GM12878 (cell line): Measurements from ENCODE around the gene BMERB1. TPM values are rescaled to one million over a fixed set of nuclear protein-coding genes. Genes with fewer than 3 reads are reported as not detected.

Source experiments
- ATAC-seq: fragments of 200-7000 bp; cut with Tn5 transposase; 3 replicates; pipeline ENCODE4 v1.9.1; 2020; ENCODE audit warnings: mild to moderate bottlenecking, moderate library complexity
- BruUV-seq: library from RNA; stranded (reverse); fragments of 400-500 nt; replicated peaks from 2 replicates; lab custom pipeline; 2021; lab: Mats Ljungman, UMichigan
- CTCF ChIA-PET: fragments of 300-600 bp; sonication (Branson Sonifier 250); formaldehyde crosslinking; extraction: SDS; loops from one replicate; lab custom pipeline; 2021; ENCODE audit warnings: inconsistent platforms; lab: Yijun Ruan, JAX
- POLR2A ChIA-PET: fragments of 350-600 bp; formaldehyde crosslinking; extraction: SDS; loops from one replicate; lab custom pipeline; 2021; ENCODE audit warnings: inconsistent platforms; lab: Charles Lee
- RAD21 ChIA-PET: fragments of 300-600 bp; sonication (Branson Sonifier 250); formaldehyde crosslinking; loops from one replicate; lab custom pipeline; 2023; ENCODE audit warnings: antibody characterized with exemption; ENCODE audit not compliant: unreplicated experiment; lab: Charles Lee
- SMC1A ChIA-PET: fragments of 300-600 bp; sonication (Branson Sonifier 250); formaldehyde crosslinking; loops from one replicate; lab custom pipeline; 2023; ENCODE audit not compliant: unreplicated experiment, uncharacterized antibody; lab: Charles Lee
- DNase-seq: peaks from one replicate; pipeline ENCODE4 v3.0.0-alpha.2; 2011; ENCODE audit warnings: low read depth, low spot score
- FAIRE-seq: peaks from 3 replicates; lab custom pipeline; 2011; peaks lifted over from hg19 to GRCh38; lab: Jason Lieb, UNC
- H2AFZ ChIP-seq: 2 replicates; pipeline ENCODE4 v1.6.0; 2011; ENCODE audit warnings: low read depth, low read length, control low read depth; ENCODE audit not compliant: control insufficient read depth
- H3K27ac ChIP-seq: 2 replicates; pipeline ENCODE4 v1.5.1; 2011; ENCODE audit warnings: control low read depth; ENCODE audit not compliant: control insufficient read depth, insufficient read depth
- H3K27me3 ChIP-seq, 2 experiments: replicated peaks in 1 of 2; 2 replicates each; pipeline versions ENCODE4 v1.6.0 to v1.6.1; 2011; ENCODE audit warnings: low read length in 1 of 2; ENCODE audit not compliant: control insufficient read depth in 2 of 2, insufficient read depth in 2 of 2
- H3K36me3 ChIP-seq, 2 experiments: 2 replicates each; pipeline ENCODE4 v1.5.1; 2011; ENCODE audit warnings: low read length in 1 of 2; ENCODE audit not compliant: control insufficient read depth in 2 of 2, insufficient read depth in 2 of 2
- H3K4me1 ChIP-seq: 2 replicates; pipeline ENCODE4 v1.6.1; 2011; ENCODE audit warnings: mild to moderate bottlenecking, low read length, moderate library complexity, mixed read lengths; ENCODE audit not compliant: control insufficient read depth, insufficient read depth
- H3K4me2 ChIP-seq: 2 replicates; pipeline ENCODE4 v1.6.0; 2011; ENCODE audit warnings: control low read depth; ENCODE audit not compliant: control insufficient read depth, insufficient read depth
- H3K4me3 ChIP-seq: fragments of 200-600 bp; sonication (generic); 2 replicates; pipeline ENCODE4 v1.5.1; 2016
- H3K79me2 ChIP-seq: 2 replicates; pipeline ENCODE4 v1.6.0; 2011; ENCODE audit warnings: low read length; ENCODE audit not compliant: control insufficient read depth, insufficient read depth
- H3K9ac ChIP-seq: 2 replicates; pipeline ENCODE4 v1.8.0; 2011; ENCODE audit warnings: low read length, control low read depth, mixed read lengths; ENCODE audit not compliant: control insufficient read depth, insufficient read depth
- H3K9me3 ChIP-seq: replicated peaks from 3 replicates; pipeline ENCODE4 v1.5.1; 2011; ENCODE audit warnings: mild to moderate bottlenecking, low read length; ENCODE audit not compliant: control insufficient read depth, insufficient read depth
- H4K20me1 ChIP-seq: 2 replicates; pipeline ENCODE4 v1.6.0; 2011; ENCODE audit not compliant: control insufficient read depth, insufficient read depth
- ATF2 ChIP-seq: IDR thresholded peaks from 2 replicates; pipeline ENCODE4 v1.6.1; 2012; ENCODE audit warnings: low read length, inconsistent platforms
- BACH1 ChIP-seq: fragments of 450-650 bp; IDR thresholded peaks from 2 replicates; pipeline ENCODE4 v1.6.1; 2017; ENCODE audit warnings: mild to moderate bottlenecking, borderline replicate concordance
- DPF2 ChIP-seq: fragments of 450-650 bp; IDR thresholded peaks from 2 replicates; pipeline ENCODE4 v1.6.1; 2017; ENCODE audit warnings: mild to moderate bottlenecking
- MEF2B ChIP-seq: fragments of 450-650 bp; IDR thresholded peaks from 2 replicates; pipeline ENCODE4 v1.6.1; 2018; ENCODE audit warnings: mild to moderate bottlenecking, moderate library complexity; ENCODE audit not compliant: partially characterized antibody, poor library complexity, severe bottlenecking
- WGBS: methylation state at CpG from one replicate; pipeline ENCODE4 v1.1.6; 2016; ENCODE audit warnings: low lambda C conversion rate; ENCODE audit not compliant: insufficient replicate concordance, insufficient coverage; ENCODE audit errors: missing lambda C conversion rate; 5-methylcytosine and 5-hydroxymethylcytosine counted together
- in situ Hi-C: fragments of 300-500 bp; cut with MboI; formaldehyde crosslinking; loops from 9 replicates; pipeline ENCODE4 v1.14.3; 2018; ENCODE audit warnings: mixed read lengths
- intact Hi-C: fragments of 100-400 bp; cut with micrococcal nuclease; formaldehyde crosslinking; loops from one replicate; pipeline ENCODE4 v1.14.2; 2022; ENCODE audit not compliant: unreplicated experiment
- polyA plus RNA-seq, 11 experiments: library from polyadenylated mRNA; depleted of rRNA in 4 of 11; unstranded in 6 of 11; stranded (reverse) in 5 of 11; fragments of >200 nt; fragmentation: Nextera tagmentation in 4 of 11; fragmentation: Illumina TruSeq in 1 of 11; extraction: Ambion mirVana in 4 of 11; extraction: Trizol in 1 of 11; gene quantifications; 1 replicate in 1 of 11; 2 replicates in 10 of 11; pipeline versions ENCODE4 v1.2.1 to v1.2.3, GENCODE V29; 2011 to 2016; ENCODE audit warnings: inconsistent platforms in 2 of 11, missing spikeins in 2 of 11, low read depth in 1 of 11
- total RNA-seq, 4 experiments: library from RNA; depleted of rRNA in 3 of 4; stranded (reverse); fragments of >200 nt in 3 of 4; fragmentation: Illumina TruSeq in 1 of 4; extraction: Trizol in 1 of 4; gene quantifications; 2 replicates each; pipeline versions ENCODE4 v1.2.1 to v1.2.3, GENCODE V29; 2013 to 2021

Gene BMERB1
- total and polyA plus RNA-seq, 10 of the 15 experiments (the other 5 are each of a cell fraction or from before 2014, with no cell fraction given) = 0.05 to 0.68 (median 0.34) TPM

GRCh38 chr16:15572329-15573001, 138.1 kb downstream of the BMERB1 start:
- FAIRE-seq (no peak), ATAC-seq (no peak), DNase-seq (no peak)
- ChIA-PET SMC1A (interaction anchor here (1.6 kb wide), 2 partner anchors 13 to 25 kb away, joined by 3 to 4 read pairs; no protein-coding TSS in a partner anchor), CTCF (no interaction called here), RAD21 (no interaction called here), POLR2A (interaction anchor here (0.5 kb wide), 1 partner anchor 506 kb away, joined by 3 read pairs; no protein-coding TSS in a partner anchor)
- H2AFZ ChIP-seq = no peak overlapping the region
- H3K4me2 ChIP-seq = no peak overlapping the region
- peaks cover 7% of the 10 kb centered on the region; the same call in 1 of the 3 replicates for H3K9me3 ChIP-seq
- H3K27me3 ChIP-seq = no peaks in the 10 kb centered on the region
- WGBS = 20% methylated on average over 9 of the region's 9 CpGs
- H4K20me1 ChIP-seq = no peaks in the 10 kb centered on the region
- no peaks in the 10 kb centered on the region for H3K4me1 ChIP-seq
- H3K27ac ChIP-seq = no peak overlapping the region
- BruUV-seq = no TSS peak
- in situ Hi-C loops (loop anchor here (25.0 kb wide), 1 partner anchor 760 kb away; no protein-coding TSS in a partner anchor), intact Hi-C loops (no loop called here)
- TF ChIP-seq MEF2B (peak; percentile 21), DPF2 (no peak), BACH1 (no peak), ATF2 (no peak)
- no peak overlapping the region for H3K9ac ChIP-seq
- no peak overlapping the region for H3K4me3 ChIP-seq
- H3K36me3 ChIP-seq = no peaks in the 10 kb centered on the region
- H3K79me2 ChIP-seq = no peaks in the 10 kb centered on the region
